Body of pancreas (tissue), 4 donors: ENCODE data around the gene PCMTD2. TPM values are rescaled to one million over a fixed set of nuclear protein-coding genes. Genes with fewer than 3 reads are reported as not detected.

Experiments
- ATAC-seq: fragments of 150-250 bp; one replicate; pipeline ENCODE4 v1.9.1; 2016
- DNase-seq, 4 donors: peaks; one replicate each; pipeline ENCODE4 v3.0.0-alpha.2; 2019
- H3K27ac ChIP-seq, 4 donors: fragments of 200-600 bp; sonication (generic); 1 replicate in 3 of 4; 2 replicates in 1 of 4; pipeline versions ENCODE4 v1.5.1 to v1.6.1; 2016 to 2019; ENCODE audit warnings: mild to moderate bottlenecking in 1 of 4, mixed read lengths in 1 of 4, moderate library complexity in 1 of 4
- H3K27me3 ChIP-seq, 2 donors: fragments of 200-600 bp; sonication (generic); one replicate each; pipeline ENCODE4 v1.6.0; 2016; ENCODE audit warnings: mild to moderate bottlenecking in 1 of 2
- H3K36me3 ChIP-seq, 2 donors: fragments of 200-600 bp; sonication (generic); replicated peaks in 1 of 2; 2 replicates each; pipeline ENCODE4 v1.5.1; 2016; ENCODE audit warnings: low read depth in 2 of 2; ENCODE audit not compliant: insufficient read depth in 1 of 2
- H3K4me1 ChIP-seq: fragments of 200-600 bp; sonication (generic); one replicate; pipeline ENCODE4 v1.6.0; 2016
- H3K4me3 ChIP-seq, 2 donors: fragments of 200-600 bp; sonication (generic); 1 replicate in 1 of 2; 2 replicates in 1 of 2; pipeline ENCODE4 v1.5.1; 2016 to 2019
- H3K9me3 ChIP-seq, 3 donors: fragments of 200-600 bp; sonication (generic); 1 replicate in 2 of 3; 2 replicates in 1 of 3; pipeline ENCODE4 v1.5.1; 2016
- CTCF ChIP-seq, 7 experiments: fragments of 450-650 bp in 4 of 7; fragments of 200-600 bp in 3 of 7; sonication (generic) in 3 of 7; IDR thresholded peaks; one replicate each; pipeline ENCODE4 v1.5.1; 2016 to 2019; ENCODE audit warnings: antibody characterized with exemption in 7 of 7
- POLR2A ChIP-seq, 3 donors: fragments of 450-650 bp; IDR thresholded peaks; one replicate each; pipeline ENCODE4 v1.6.1; 2016; ENCODE audit warnings: antibody characterized with exemption in 3 of 3, mild to moderate bottlenecking in 2 of 3
- WGBS, 2 donors: methylation state at CpG; one replicate each; pipeline ENCODE4 v1.1.5; 2017; 5-methylcytosine and 5-hydroxymethylcytosine counted together
- intact Hi-C: fragments of 100-400 bp; cut with DNase I; formaldehyde crosslinking; loops from one replicate; pipeline ENCODE4 v1.15.1; 2023
- total RNA-seq, 2 donors: library from RNA; depleted of rRNA; stranded (reverse); fragments of >200 nt; gene quantifications; one replicate each; pipeline ENCODE4 v1.1.0, GENCODE V29; 2016

The PCMTD2 gene
- total RNA-seq, 2 donors from 2014 or later = 25.1 to 45.9 TPM

- intact Hi-C loops = no loop called here
- no peak for DNase-seq
Observed at GRCh38 chr20:64269604-64270411, 14.3 kb downstream of the PCMTD2 start.

GRCh38 chr20:64271636-64272035 is 16.1 kb downstream of the PCMTD2 start:
- no peak overlapping the region for H3K27ac ChIP-seq
- TF ChIP-seq CTCF (IDR thresholded peaks at IDR 0.05) (no peak), POLR2A (IDR thresholded peaks at IDR 0.05) (no peak)
- no peaks in the 10 kb centered on the region for H3K9me3 ChIP-seq
- 92% methylated on average over 11 of the region's 11 CpGs for WGBS, 2 donors
- no peaks in the 10 kb centered on the region for H3K4me1 ChIP-seq
- no peak overlapping the region for H3K4me3 ChIP-seq
- no peaks in the 10 kb centered on the region for H3K27me3 ChIP-seq
- DNase-seq (no peak), ATAC-seq (no peak)
- H3K36me3 ChIP-seq = peaks cover 0 to 3% of the 10 kb centered on the region in 2 donors
- intact Hi-C loops = no loop called here

More at GRCh38 chr20:64269604-64270411, 14.3 kb downstream of the PCMTD2 start:
- Histone ChIP-seq H3K36me3 (peaks cover 0 to 3% of the 10 kb centered on the region in 2 donors), H3K27me3 (no peaks in the 10 kb centered on the region), H3K27ac (no peak overlapping the region), H3K4me3 (no peak overlapping the region), H3K9me3 (no peaks in the 10 kb centered on the region), H3K4me1 (no peaks in the 10 kb centered on the region)
- ATAC-seq = no peak
- 90 to 95% methylated on average over 53 of the region's 53 CpGs for WGBS, 2 donors
- no peak for TF ChIP-seq POLR2A (IDR thresholded peaks at IDR 0.05)
- no peak for TF ChIP-seq CTCF (IDR thresholded peaks at IDR 0.05)

- H3K4me1 ChIP-seq = no peaks in the 10 kb centered on the region
- DNase-seq = no peak
- H3K27me3 ChIP-seq = no peaks in the 10 kb centered on the region
- H3K9me3 ChIP-seq = no peaks in the 10 kb centered on the region
- peaks cover 0 to 3% of the 10 kb centered on the region in 2 donors for H3K36me3 ChIP-seq
- no peak for ATAC-seq
- H3K4me3 ChIP-seq = no peak overlapping the region
- no peak overlapping the region for H3K27ac ChIP-seq
- intact Hi-C loops = no loop called here
- TF ChIP-seq CTCF (IDR thresholded peaks at IDR 0.05) (no peak), POLR2A (IDR thresholded peaks at IDR 0.05) (no peak)
- WGBS, 2 donors = 89 to 91% methylated on average over 19 of the region's 19 CpGs
Observed at GRCh38 chr20:64273109-64273508, 17.6 kb downstream of the PCMTD2 start.

GRCh38 chr20:64276817-64277216 is 21.3 kb downstream of the PCMTD2 start:
- 89 to 97% methylated on average over 7 of the region's 7 CpGs for WGBS, 2 donors
- ATAC-seq (no peak), DNase-seq (no peak)
- H3K9me3 ChIP-seq = no peaks in the 10 kb centered on the region
- H3K27me3 ChIP-seq = no peaks in the 10 kb centered on the region
- TF ChIP-seq CTCF (IDR thresholded peaks at IDR 0.05) (no peak), POLR2A (IDR thresholded peaks at IDR 0.05) (no peak)
- intact Hi-C loops = no loop called here
- no peak overlapping the region for H3K27ac ChIP-seq
- no peaks in the 10 kb centered on the region for H3K4me1 ChIP-seq
- H3K36me3 ChIP-seq = peaks cover 0 to 3% of the 10 kb centered on the region in 2 donors
- no peak overlapping the region for H3K4me3 ChIP-seq
